ENCODE data around the gene SERPINB1. TPM values are rescaled to one million over a fixed set of nuclear protein-coding genes. Genes with fewer than 3 reads are reported as not detected.

SERPINB1 gene
- total RNA-seq, 4 donors from 2014 or later, result 33.3 to 48.9 (median 42.1) TPM

DNA sequence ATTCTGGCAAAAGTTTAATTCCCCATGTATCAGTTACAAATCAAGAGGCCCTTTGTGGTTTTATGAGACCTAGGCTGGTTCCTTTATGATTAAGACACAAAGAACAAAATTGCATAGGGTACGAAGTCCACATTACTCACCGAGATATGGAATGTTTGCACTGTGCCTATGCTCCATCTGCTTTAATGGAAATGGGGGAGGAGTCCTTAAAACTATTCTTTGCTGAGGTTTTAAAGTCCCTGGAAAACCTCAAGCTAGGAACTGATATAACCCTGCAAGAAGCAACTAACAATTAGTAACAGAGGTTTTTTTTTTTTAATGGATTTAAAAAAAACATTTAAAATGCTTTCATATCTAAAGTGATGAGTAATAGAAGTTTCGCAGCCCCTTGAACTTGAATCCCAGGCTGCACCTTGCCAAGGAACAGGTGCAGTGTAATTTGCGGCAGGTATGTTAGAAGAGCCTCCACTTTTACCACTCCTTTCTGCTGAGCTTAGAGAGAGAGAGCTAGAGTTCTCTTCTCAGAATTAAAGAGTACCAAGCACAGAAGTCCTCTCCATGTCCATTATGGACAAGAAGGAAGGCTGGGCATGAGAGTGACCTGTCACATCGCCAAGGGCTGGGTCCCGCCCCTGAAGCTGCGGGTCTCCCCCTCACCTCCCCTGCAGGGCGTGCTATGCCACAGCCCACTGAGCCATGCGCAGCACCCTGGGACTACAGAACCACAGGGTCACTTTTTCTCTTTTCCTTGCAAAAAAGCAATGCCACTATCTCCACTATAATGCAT, 2.3 kb downstream of the SERPINB1 start:
- TF ChIP-seq, protein P1, sequence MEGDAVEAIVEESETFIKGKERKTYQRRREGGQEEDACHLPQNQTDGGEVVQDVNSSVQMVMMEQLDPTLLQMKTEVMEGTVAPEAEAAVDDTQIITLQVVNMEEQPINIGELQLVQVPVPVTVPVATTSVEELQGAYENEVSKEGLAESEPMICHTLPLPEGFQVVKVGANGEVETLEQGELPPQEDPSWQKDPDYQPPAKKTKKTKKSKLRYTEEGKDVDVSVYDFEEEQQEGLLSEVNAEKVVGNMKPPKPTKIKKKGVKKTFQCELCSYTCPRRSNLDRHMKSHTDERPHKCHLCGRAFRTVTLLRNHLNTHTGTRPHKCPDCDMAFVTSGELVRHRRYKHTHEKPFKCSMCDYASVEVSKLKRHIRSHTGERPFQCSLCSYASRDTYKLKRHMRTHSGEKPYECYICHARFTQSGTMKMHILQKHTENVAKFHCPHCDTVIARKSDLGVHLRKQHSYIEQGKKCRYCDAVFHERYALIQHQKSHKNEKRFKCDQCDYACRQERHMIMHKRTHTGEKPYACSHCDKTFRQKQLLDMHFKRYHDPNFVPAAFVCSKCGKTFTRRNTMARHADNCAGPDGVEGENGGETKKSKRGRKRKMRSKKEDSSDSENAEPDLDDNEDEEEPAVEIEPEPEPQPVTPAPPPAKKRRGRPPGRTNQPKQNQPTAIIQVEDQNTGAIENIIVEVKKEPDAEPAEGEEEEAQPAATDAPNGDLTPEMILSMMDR (IDR thresholded peaks at IDR 0.05; ENCODE audit: low read depth), result no peak

DNA sequence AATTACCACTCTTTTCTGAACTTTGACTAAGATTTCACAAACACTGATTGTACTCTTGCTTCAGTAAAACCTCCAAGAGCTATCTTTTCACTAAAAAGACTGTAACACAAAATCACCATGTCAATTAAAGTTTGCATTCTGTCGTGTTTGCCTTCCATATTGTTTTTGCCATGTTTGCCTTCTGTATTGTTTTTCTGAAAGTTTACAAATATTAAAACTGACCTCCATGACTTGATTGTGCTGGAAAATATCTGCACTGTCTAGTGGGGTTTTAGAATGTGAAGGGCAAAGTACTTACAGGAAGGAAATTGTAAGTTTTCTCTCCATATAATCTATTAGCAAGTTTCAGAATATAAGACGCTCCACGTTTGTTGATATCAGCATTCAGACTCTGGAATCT, 3.4 kb downstream of the SERPINB1 start:
- TF ChIP-seq, protein P1 (IDR thresholded peaks at IDR 0.05; ENCODE audit: low read depth), result no peak

DNA sequence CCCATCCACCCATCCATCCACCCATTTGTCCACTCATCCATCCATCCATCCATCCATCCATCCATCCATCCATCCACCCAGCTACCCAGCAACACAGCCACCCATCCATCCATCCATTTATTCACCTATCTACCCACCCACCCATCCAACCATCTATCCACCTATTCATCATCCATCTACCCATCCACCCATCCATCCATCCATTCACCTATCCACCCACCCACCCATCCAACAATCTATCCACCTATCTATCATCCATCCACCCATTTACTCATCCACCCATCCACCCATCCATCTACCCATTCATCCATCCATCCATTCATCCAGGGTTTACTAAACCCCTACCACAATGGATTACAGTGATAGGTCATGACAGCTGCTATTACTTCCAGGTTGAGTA, 7.4 kb downstream of the SERPINB1 start:
- TF ChIP-seq, protein P1 (IDR thresholded peaks at IDR 0.05; ENCODE audit: low read depth), result no peak

DNA sequence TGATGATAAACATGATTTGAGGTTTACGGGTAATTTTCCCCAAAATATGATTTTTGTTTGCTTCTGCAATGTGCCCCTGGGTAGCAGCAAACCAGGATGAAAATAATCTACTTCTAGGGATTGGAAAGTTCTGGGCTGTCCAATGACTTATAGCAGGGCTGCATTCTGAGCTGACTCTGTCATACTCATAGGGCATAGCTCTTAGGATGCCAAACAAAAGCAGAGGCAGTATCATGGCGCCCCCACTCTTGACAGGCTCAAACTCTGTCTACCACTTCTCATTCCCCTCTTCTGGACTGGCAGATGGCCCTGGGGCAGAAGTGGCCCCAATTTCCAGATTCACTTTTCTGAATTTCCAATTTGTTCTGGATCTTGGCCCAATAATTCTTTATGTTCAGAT, 10.3 kb downstream of the SERPINB1 start:
- TF ChIP-seq, protein P1 (IDR thresholded peaks at IDR 0.05; ENCODE audit: low read depth), result no peak

DNA sequence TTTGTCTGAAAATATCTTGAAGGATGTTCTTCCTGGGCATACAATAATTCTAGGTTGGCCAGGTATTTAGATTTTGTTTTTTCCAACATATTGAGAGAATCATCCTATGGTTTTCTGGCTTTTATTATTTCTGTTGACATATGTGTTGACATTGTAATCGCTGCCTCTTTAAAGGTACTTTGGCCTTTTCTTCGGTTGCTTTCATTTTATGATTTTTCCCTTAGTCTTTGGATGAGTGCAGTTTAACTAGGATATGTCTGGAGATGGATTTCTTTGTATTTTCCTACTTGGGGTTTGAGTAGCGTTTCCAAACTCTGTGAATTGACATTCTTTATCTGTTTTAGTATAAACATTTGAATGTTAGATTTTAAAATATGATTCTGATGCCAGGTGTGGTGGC, 11.5 kb downstream of the SERPINB1 start:
- TF ChIP-seq, protein P1 (IDR thresholded peaks at IDR 0.05; ENCODE audit: low read depth), result no peak

DNA sequence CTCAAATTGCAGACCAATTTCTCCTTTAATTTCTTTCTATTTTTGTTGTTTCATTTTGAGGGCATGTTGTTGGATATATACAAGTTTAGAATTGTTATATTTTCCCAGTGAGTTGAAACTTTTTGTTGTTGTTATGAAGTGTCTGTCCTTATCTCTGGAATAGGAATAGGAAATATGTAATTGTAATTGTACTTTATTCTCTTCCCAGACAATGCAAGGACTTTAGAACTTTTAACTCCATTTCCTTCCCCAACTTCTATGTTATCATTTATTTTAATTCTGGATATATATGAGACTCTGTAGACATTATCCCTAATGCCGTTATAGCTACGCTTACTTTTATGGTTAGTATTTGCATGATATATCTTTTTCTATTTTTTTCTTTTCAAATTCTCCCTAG, 12.4 kb downstream of the SERPINB1 start:
- TF ChIP-seq, protein P1 (IDR thresholded peaks at IDR 0.05; ENCODE audit: low read depth), result no peak

DNA sequence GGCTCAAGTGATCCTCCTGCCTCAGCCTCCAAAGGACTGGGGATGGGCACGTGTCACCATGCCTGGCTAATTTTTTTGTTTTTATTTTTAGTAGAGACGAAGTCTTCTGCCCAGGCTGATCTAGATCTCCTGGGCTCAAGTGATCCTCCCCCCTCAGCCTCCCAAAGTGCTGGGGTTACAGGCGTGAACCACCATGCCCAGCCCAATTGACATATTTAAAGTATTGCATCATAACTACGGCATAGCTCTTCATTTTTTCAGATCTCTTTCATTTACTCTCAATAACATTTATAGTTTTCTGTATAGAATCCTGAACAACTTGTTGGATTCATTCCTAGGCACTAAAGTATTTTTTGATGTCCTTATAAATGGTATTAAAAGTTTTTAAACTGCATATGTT, 13.0 kb downstream of the SERPINB1 start:
- TF ChIP-seq, protein P1 (IDR thresholded peaks at IDR 0.05; ENCODE audit: low read depth), result no peak

Data from subcutaneous adipose tissue (tissue), 4 donors.